HepG2 (cell line): ENCODE results near the gene PXYLP1.

Experiments used
- DPF2 ChIP-seq: sonication (generic); formaldehyde crosslinking; IDR thresholded peaks from 2 replicates; pipeline ENCODE4 v1.4.0; 2020; ENCODE audit warnings: mild to moderate bottlenecking, low read depth, missing genetic modification reagents, borderline replicate concordance
- FOSL2 ChIP-seq: sonication (generic); formaldehyde crosslinking; IDR thresholded peaks from 2 replicates; pipeline ENCODE4 v1.4.0; 2020; ENCODE audit warnings: missing genetic modification reagents
- HIVEP1 ChIP-seq: sonication (generic); formaldehyde crosslinking; IDR thresholded peaks from 2 replicates; pipeline ENCODE4 v1.4.0; 2020; ENCODE audit warnings: mild to moderate bottlenecking, missing genetic modification reagents
- SOX6 ChIP-seq, 2 experiments: fragments of 450-650 bp in 1 of 2; sonication (generic) in 1 of 2; formaldehyde crosslinking in 1 of 2; IDR thresholded peaks; 2 replicates each; pipeline versions ENCODE4 v1.4.0 to v1.6.1; 2017 to 2020; ENCODE audit warnings: antibody characterized with exemption in 1 of 2, mild to moderate bottlenecking in 1 of 2, missing genetic modification reagents in 1 of 2
- ZBTB3 ChIP-seq: sonication (generic); formaldehyde crosslinking; IDR thresholded peaks from 2 replicates; pipeline ENCODE4 v1.4.0; 2020; ENCODE audit warnings: low read depth, mild to moderate bottlenecking, moderate library complexity, missing genetic modification reagents, borderline replicate concordance
- ZNF549 ChIP-seq: sonication (generic); formaldehyde crosslinking; IDR thresholded peaks from 2 replicates; pipeline ENCODE4 v1.5.0; 2020; ENCODE audit warnings: missing genetic modification reagents
- ZNF562 ChIP-seq: sonication (generic); formaldehyde crosslinking; IDR thresholded peaks from 2 replicates; pipeline ENCODE4 v1.8.0; 2022; ENCODE audit warnings: missing genetic modification reagents, borderline replicate concordance
- ZSCAN30 ChIP-seq: sonication (generic); formaldehyde crosslinking; IDR thresholded peaks from 2 replicates; pipeline ENCODE4 v1.5.0; 2020; ENCODE audit warnings: mild to moderate bottlenecking, missing genetic modification reagents
- TF ChIP-seq, protein P1 (sequence below): sonication (generic); formaldehyde crosslinking; IDR thresholded peaks from 2 replicates; pipeline ENCODE4 v1.4.0; 2020; ENCODE audit warnings: low read depth, mild to moderate bottlenecking, missing genetic modification reagents
- TF ChIP-seq, protein P2 (sequence below): sonication (generic); formaldehyde crosslinking; IDR thresholded peaks from 2 replicates; pipeline ENCODE4 v1.8.1; 2023; ENCODE audit warnings: missing genetic modification reagents, inconsistent platforms, borderline replicate concordance

DNA sequence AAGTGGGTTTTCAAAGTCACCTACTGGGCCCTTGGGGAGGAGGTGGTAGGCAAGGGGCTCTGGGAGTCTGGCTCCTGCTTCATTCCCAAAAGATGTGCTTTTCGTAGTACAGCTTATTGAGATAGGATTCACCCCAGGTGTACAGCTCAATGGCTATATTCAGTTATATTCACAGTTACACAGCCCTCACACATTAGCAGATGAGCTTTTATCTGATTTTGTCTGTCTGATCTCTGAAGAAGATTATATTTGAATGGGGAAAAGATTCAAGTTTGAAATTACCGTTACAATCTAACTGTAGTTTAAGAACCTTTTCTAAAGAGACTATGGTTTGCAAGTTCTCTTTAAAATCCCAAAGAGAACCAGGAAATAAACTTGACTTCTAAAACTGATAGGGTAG, 27.3 kb downstream of the PXYLP1 start:
- TF ChIP-seq HIVEP1 (CRISPR knock-in tag) (no peak), DPF2 (CRISPR knock-in tag) (no peak), FOSL2 (CRISPR knock-in tag) (no peak), ZSCAN30 (CRISPR knock-in tag) (no peak), ZNF562 (CRISPR knock-in tag) (no peak), ZBTB3 (no peak), ZNF549 (CRISPR knock-in tag) (no peak), SOX6 (IDR thresholded peaks at IDR 0.05) (no peak), SOX6 (CRISPR knock-in tag; IDR thresholded peaks at IDR 0.05) (no peak)
- TF ChIP-seq, protein P1, sequence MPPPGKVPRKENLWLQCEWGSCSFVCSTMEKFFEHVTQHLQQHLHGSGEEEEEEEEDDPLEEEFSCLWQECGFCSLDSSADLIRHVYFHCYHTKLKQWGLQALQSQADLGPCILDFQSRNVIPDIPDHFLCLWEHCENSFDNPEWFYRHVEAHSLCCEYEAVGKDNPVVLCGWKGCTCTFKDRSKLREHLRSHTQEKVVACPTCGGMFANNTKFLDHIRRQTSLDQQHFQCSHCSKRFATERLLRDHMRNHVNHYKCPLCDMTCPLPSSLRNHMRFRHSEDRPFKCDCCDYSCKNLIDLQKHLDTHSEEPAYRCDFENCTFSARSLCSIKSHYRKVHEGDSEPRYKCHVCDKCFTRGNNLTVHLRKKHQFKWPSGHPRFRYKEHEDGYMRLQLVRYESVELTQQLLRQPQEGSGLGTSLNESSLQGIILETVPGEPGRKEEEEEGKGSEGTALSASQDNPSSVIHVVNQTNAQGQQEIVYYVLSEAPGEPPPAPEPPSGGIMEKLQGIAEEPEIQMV (CRISPR knock-in tag), result no peak
- TF ChIP-seq, protein P2, sequence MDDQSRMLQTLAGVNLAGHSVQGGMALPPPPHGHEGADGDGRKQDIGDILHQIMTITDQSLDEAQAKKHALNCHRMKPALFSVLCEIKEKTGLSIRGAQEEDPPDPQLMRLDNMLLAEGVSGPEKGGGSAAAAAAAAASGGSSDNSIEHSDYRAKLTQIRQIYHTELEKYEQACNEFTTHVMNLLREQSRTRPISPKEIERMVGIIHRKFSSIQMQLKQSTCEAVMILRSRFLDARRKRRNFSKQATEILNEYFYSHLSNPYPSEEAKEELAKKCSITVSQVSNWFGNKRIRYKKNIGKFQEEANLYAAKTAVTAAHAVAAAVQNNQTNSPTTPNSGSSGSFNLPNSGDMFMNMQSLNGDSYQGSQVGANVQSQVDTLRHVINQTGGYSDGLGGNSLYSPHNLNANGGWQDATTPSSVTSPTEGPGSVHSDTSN, result no peak
